GM12878 (cell line): Measurements from ENCODE around the gene ADAMTS6.

Experiments used
- MEF2A ChIP-seq: IDR thresholded peaks from 2 replicates; pipeline ENCODE4 v1.6.1; 2011; ENCODE audit warnings: low read depth, mild to moderate bottlenecking, low read length, moderate library complexity; ENCODE audit not compliant: insufficient read depth
- POLR2AphosphoS5 ChIP-seq: IDR thresholded peaks from 2 replicates; pipeline ENCODE4 v1.6.1; 2011; ENCODE audit warnings: mild to moderate bottlenecking, low read length, inconsistent platforms
- TF ChIP-seq, protein P1 (sequence below), 3 experiments: IDR thresholded peaks in 2 of 3; conservative IDR thresholded peaks in 1 of 3; 2 replicates each; pipeline ENCODE4 v1.5.1; 2011; ENCODE audit warnings: low read depth in 3 of 3, low read length in 3 of 3, mild to moderate bottlenecking in 3 of 3, control low read depth in 2 of 3, moderate library complexity in 2 of 3, inconsistent platforms in 1 of 3, mixed read lengths in 1 of 3; ENCODE audit not compliant: control insufficient read depth in 2 of 3, insufficient read depth in 1 of 3; ENCODE audit errors: extremely low read depth in 1 of 3

DNA sequence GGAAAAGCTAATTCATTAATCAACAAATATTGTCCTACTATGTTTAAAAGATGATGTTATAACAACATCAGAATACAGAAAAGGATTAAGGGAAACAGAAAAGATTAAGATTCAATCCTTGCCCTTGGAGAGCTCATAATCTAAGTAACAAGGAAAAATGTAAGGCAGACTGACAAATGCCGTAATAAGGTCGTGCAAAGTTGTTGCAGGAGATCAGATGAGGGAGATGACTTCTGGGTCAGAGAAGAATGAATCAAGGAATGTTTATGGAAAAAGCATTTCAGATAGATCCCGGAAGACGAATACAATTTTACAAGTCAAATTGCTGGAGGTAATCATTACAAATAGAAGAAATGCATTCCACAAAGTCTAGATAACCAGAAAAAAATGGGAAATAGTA lies 6.4 kb downstream of the ADAMTS6 start:
- TF ChIP-seq POLR2AphosphoS5 (no peak), MEF2A (no peak)
- TF ChIP-seq, protein P1, sequence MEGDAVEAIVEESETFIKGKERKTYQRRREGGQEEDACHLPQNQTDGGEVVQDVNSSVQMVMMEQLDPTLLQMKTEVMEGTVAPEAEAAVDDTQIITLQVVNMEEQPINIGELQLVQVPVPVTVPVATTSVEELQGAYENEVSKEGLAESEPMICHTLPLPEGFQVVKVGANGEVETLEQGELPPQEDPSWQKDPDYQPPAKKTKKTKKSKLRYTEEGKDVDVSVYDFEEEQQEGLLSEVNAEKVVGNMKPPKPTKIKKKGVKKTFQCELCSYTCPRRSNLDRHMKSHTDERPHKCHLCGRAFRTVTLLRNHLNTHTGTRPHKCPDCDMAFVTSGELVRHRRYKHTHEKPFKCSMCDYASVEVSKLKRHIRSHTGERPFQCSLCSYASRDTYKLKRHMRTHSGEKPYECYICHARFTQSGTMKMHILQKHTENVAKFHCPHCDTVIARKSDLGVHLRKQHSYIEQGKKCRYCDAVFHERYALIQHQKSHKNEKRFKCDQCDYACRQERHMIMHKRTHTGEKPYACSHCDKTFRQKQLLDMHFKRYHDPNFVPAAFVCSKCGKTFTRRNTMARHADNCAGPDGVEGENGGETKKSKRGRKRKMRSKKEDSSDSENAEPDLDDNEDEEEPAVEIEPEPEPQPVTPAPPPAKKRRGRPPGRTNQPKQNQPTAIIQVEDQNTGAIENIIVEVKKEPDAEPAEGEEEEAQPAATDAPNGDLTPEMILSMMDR (IDR thresholded peaks at IDR 0.05 in 2 of 3, conservative IDR thresholded peaks at IDR 0.05 in 1 of 3; ENCODE audit: control insufficient read depth in 2 of 3, extremely low read depth in 1 of 3, insufficient read depth in 1 of 3, low read depth in 3 of 3, low read length in 3 of 3), result no peak
